ENCODE data around the gene ST8SIA6. TPM values are rescaled to one million over a fixed set of nuclear protein-coding genes. Genes with fewer than 3 reads are reported as not detected.

ST8SIA6 gene
- polyA plus RNA-seq, 1 experiment = not detected

- POLR2A ChIA-PET = no interaction called here
- no peak for DNase-seq (ENCODE audit: low read depth)
- Histone ChIP-seq H3K36me3 (ENCODE audit: control insufficient read depth, insufficient read depth, low read length) (no peaks in the 10 kb centered on the region), H3K4me3 (ENCODE audit: low read depth, low read length) (no peak overlapping the region), H3K27me3 (ENCODE audit: control insufficient read depth, insufficient read depth, low read length) (no peaks in the 10 kb centered on the region; the same call in 1 of the 2 replicates)
- CTCF ChIA-PET = no interaction called here
- TF ChIP-seq CTCF (IDR thresholded peaks at IDR 0.05; ENCODE audit: insufficient read depth, low read depth, low read length) = no peak
These were observed 59.5 kb downstream of the ST8SIA6 start for GRCh38 chr10:17394854-17395253.

- CTCF ChIA-PET = interaction anchor here (0.5 kb wide), 1 partner anchor 9 kb away, joined by 4 read pairs; no protein-coding TSS in a partner anchor
- no peak for DNase-seq (ENCODE audit: low read depth)
These were observed 66.4 kb downstream of the ST8SIA6 start for GRCh38 chr10:17387861-17388503.

GRCh38 chr10:17386616-17387075 is 67.7 kb downstream of the ST8SIA6 start:
- H3K27me3 ChIP-seq (ENCODE audit: control insufficient read depth, insufficient read depth, low read length) = no peaks in the 10 kb centered on the region; the same call in 1 of the 2 replicates
- no peak for DNase-seq (ENCODE audit: low read depth)
- H3K36me3 ChIP-seq (ENCODE audit: control insufficient read depth, insufficient read depth, low read length) = no peaks in the 10 kb centered on the region
- H3K4me3 ChIP-seq (ENCODE audit: low read depth, low read length) = no peak overlapping the region
- POLR2A ChIA-PET = no interaction called here
- CTCF ChIA-PET = interaction anchor here (0.6 kb wide), 2 partner anchors 356 to 1012 kb away, joined by 3 to 4 read pairs; no protein-coding TSS in a partner anchor
- no peak for TF ChIP-seq CTCF (IDR thresholded peaks at IDR 0.05; ENCODE audit: insufficient read depth, low read depth, low read length)

More at GRCh38 chr10:17387861-17388503, 66.4 kb downstream of the ST8SIA6 start:
- Histone ChIP-seq H3K36me3 (ENCODE audit: control insufficient read depth, insufficient read depth, low read length) (no peaks in the 10 kb centered on the region), H3K4me3 (ENCODE audit: low read depth, low read length) (no peak overlapping the region), H3K27me3 (ENCODE audit: control insufficient read depth, insufficient read depth, low read length) (no peaks in the 10 kb centered on the region; the same call in none of the 2 replicates)
- no peak for TF ChIP-seq CTCF (IDR thresholded peaks at IDR 0.05; ENCODE audit: insufficient read depth, low read depth, low read length)
- POLR2A ChIA-PET = interaction anchor here (0.6 kb wide), 1 partner anchor 420 kb away, joined by 4 read pairs; no protein-coding TSS in a partner anchor

- no peak for TF ChIP-seq CTCF (IDR thresholded peaks at IDR 0.05; ENCODE audit: insufficient read depth, low read depth, low read length)
- DNase-seq (ENCODE audit: low read depth) = no peak
- POLR2A ChIA-PET = no interaction called here
- Histone ChIP-seq H3K4me3 (ENCODE audit: low read depth, low read length) (no peak overlapping the region), H3K36me3 (ENCODE audit: control insufficient read depth, insufficient read depth, low read length) (no peaks in the 10 kb centered on the region), H3K27me3 (ENCODE audit: control insufficient read depth, insufficient read depth, low read length) (no peaks in the 10 kb centered on the region; the same call in 1 of the 2 replicates)
- CTCF ChIA-PET = interaction anchor here (0.6 to 1.6 kb wide), 2 partner anchors 23 to 357 kb away, joined by 3 to 4 read pairs; no protein-coding TSS in a partner anchor
These were observed 68.4 kb downstream of the ST8SIA6 start for GRCh38 chr10:17386021-17386420.

- ChIA-PET POLR2A (no interaction called here), CTCF (interaction anchor here (1.1 to 2.3 kb wide), 4 partner anchors 9 to 47 kb away, joined by 3 to 5 read pairs (median 4); no protein-coding TSS in a partner anchor)
- Histone ChIP-seq H3K27me3 (ENCODE audit: control insufficient read depth, insufficient read depth, low read length) (no peaks in the 10 kb centered on the region; the same call in 1 of the 2 replicates), H3K4me3 (ENCODE audit: low read depth, low read length) (no peak overlapping the region), H3K36me3 (ENCODE audit: control insufficient read depth, insufficient read depth, low read length) (no peaks in the 10 kb centered on the region)
- TF ChIP-seq CTCF (IDR thresholded peaks at IDR 0.05; ENCODE audit: insufficient read depth, low read depth, low read length) = no peak
- no peak for DNase-seq (ENCODE audit: low read depth)
These were observed 69.3 kb downstream of the ST8SIA6 start for GRCh38 chr10:17385066-17385465.

All from BJ (cell line).